Naive thymus-derived CD8-positive, alpha-beta T cell (primary cell): Measurements from ENCODE around the gene HM13. TPM values are rescaled to one million over a fixed set of nuclear protein-coding genes. Genes with fewer than 3 reads are reported as not detected.
"Not testable (repeated sequence)": the region's sequence is repeated elsewhere in the genome, so short reads cannot be mapped to it uniquely, and the experiment has no call there.

Experiments used
- ATAC-seq, 2 donors: fragments of 150-1000 bp; cut with Tn5 transposase in 1 of 2; sonication (Bioruptor Pico), chemical (Tn5 transposase) in 1 of 2; 1 replicate in 1 of 2; 2 replicates in 1 of 2; pipeline ENCODE4 v1.10.0; 2021; ENCODE audit warnings: mild to moderate bottlenecking in 2 of 2, moderate library complexity in 2 of 2
- POLR2A ChIA-PET: fragments of 350-600 bp; sonication (Branson Sonifier 250); formaldehyde crosslinking; loops from one replicate; lab custom pipeline; 2021; ENCODE audit warnings: antibody characterized with exemption; lab: Charles Lee
- DNase-seq, 10 donors: peaks; one replicate each; pipeline versions ENCODE4 v3.0.0 to v3.0.0-alpha.2; 2020 to 2022
- H3K27ac Mint-ChIP-seq, 10 donors: one replicate each; pipeline ENCODE4 v1.8.0; 2020 to 2022; ENCODE audit warnings: mild to moderate bottlenecking in 10 of 10, mixed read lengths in 10 of 10, moderate library complexity in 4 of 10, inconsistent platforms in 1 of 10
- H3K27me3 Mint-ChIP-seq, 5 donors: one replicate each; pipeline ENCODE4 v1.8.0; 2021 to 2022; ENCODE audit warnings: mixed read lengths in 5 of 5
- H3K36me3 Mint-ChIP-seq, 3 donors: one replicate each; pipeline ENCODE4 v1.8.0; 2020 to 2022; ENCODE audit warnings: mixed read lengths in 3 of 3, mild to moderate bottlenecking in 2 of 3, inconsistent platforms in 1 of 3
- H3K4me1 Mint-ChIP-seq, 4 donors: one replicate each; pipeline ENCODE4 v1.8.0; 2021 to 2022; ENCODE audit warnings: mixed read lengths in 4 of 4
- H3K4me3 Mint-ChIP-seq, 10 donors: one replicate each; pipeline ENCODE4 v1.8.0; 2020 to 2022; ENCODE audit warnings: mild to moderate bottlenecking in 10 of 10, mixed read lengths in 10 of 10, moderate library complexity in 6 of 10, inconsistent platforms in 1 of 10
- H3K9me3 Mint-ChIP-seq, 9 donors: one replicate each; pipeline ENCODE4 v1.8.0; 2020 to 2022; ENCODE audit warnings: mixed read lengths in 9 of 9, mild to moderate bottlenecking in 3 of 9, inconsistent platforms in 1 of 9, moderate library complexity in 1 of 9
- polyA plus RNA-seq, 3 donors: library from polyadenylated mRNA; unstranded; fragments of 300-500 nt; fragmentation: Illumina TruSeq; gene quantifications; one replicate each; pipeline ENCODE4 v1.2.3, GENCODE V29; 2021
- total RNA-seq, 8 experiments: library from RNA in 2 of 8; stranded (reverse) in 2 of 8; gene quantifications; one replicate each; pipeline ENCODE4 v1.2.3 and lab custom pipeline; 2021 to 2026

The HM13 gene
- total and polyA plus RNA-seq, 5 experiments from 2014 or later = 96.5 to 115 (median 109) TPM

DNA sequence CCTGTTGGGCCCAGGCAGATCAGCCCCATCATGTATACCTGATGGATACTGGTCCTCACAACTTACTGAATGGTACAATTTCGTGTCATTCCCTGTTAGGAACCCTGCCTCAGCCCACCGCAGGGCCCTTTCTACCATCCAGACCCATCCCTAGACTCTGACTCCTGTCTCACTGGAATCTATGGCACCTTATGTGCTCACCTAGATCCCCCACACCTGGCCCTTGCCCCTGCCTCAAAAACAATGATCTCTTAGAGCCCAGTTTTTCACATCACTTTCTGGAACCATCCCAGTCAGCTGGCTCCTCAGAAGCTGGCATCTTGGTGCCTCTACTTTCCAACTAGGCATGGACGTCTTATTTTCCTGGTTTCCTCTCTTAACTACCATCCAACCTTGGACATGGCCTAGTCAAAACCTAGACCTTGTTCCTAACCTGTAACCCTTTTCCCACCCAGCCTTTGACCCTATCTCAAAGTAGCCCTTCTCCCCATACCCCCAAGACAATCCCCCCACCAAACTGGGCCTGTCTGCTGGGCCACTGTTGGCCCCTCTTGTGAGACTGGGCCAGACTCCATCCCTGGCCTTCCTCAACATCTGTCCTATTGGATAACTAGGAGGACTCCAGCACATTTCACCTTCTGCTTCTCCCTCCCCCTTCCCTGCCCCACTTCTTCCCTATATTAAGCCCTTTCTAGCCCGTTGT, 981 bp downstream of the HM13 start:
- no peaks in the 10 kb centered on the region for H3K27me3 Mint-ChIP-seq
- no peak for DNase-seq
- peaks cover 0 to 15% (median 0%) of the 10 kb centered on the region in 3 donors for H3K36me3 Mint-ChIP-seq
- H3K4me3 Mint-ChIP-seq = no peak overlapping the region
- H3K9me3 Mint-ChIP-seq = no peaks in the 10 kb centered on the region
- POLR2A ChIA-PET = no interaction called here
- ATAC-seq = no peak
- H3K4me1 Mint-ChIP-seq = peaks cover 3 to 18% (median 15%) of the 10 kb centered on the region in 4 donors
- no peak overlapping the region for H3K27ac Mint-ChIP-seq

- no peak for DNase-seq
- POLR2A ChIA-PET = no interaction called here
These were observed 1.5 kb downstream of the HM13 start for GRCh38 chr20:31515775-31516107.

GRCh38 chr20:31516166-31516565, 1.9 kb downstream of the HM13 start:
- Mint-ChIP-seq H3K27me3 (no peaks in the 10 kb centered on the region), H3K9me3 (no peaks in the 10 kb centered on the region), H3K36me3 (peaks cover 0 to 25% (median 0%) of the 10 kb centered on the region in 3 donors), H3K27ac (no peak overlapping the region), H3K4me3 (no peak overlapping the region), H3K4me1 (peaks cover 6 to 27% (median 23%) of the 10 kb centered on the region in 4 donors)
- ATAC-seq (no peak), DNase-seq (no peak)
- POLR2A ChIA-PET = no interaction called here

More at GRCh38 chr20:31515775-31516107, 1.5 kb downstream of the HM13 start:
- Mint-ChIP-seq H3K27ac (no peak overlapping the region), H3K4me3 (no peak overlapping the region), H3K9me3 (no peaks in the 10 kb centered on the region), H3K4me1 (peaks cover 6 to 23% (median 20%) of the 10 kb centered on the region in 4 donors), H3K27me3 (no peaks in the 10 kb centered on the region), H3K36me3 (peaks cover 0 to 20% (median 0%) of the 10 kb centered on the region in 3 donors)
- ATAC-seq = no peak

- DNase-seq = no peak
- ATAC-seq = no peak
- Mint-ChIP-seq H3K27me3 (no peaks in the 10 kb centered on the region), H3K27ac (no peak overlapping the region), H3K4me3 (no peak overlapping the region), H3K36me3 (peaks cover 0 to 27% (median 0%) of the 10 kb centered on the region in 3 donors), H3K9me3 (no peaks in the 10 kb centered on the region), H3K4me1 (peaks cover 6 to 31% (median 24%) of the 10 kb centered on the region in 4 donors)
- POLR2A ChIA-PET = no interaction called here
These were observed 2.4 kb downstream of the HM13 start for GRCh38 chr20:31516651-31517050.

DNA sequence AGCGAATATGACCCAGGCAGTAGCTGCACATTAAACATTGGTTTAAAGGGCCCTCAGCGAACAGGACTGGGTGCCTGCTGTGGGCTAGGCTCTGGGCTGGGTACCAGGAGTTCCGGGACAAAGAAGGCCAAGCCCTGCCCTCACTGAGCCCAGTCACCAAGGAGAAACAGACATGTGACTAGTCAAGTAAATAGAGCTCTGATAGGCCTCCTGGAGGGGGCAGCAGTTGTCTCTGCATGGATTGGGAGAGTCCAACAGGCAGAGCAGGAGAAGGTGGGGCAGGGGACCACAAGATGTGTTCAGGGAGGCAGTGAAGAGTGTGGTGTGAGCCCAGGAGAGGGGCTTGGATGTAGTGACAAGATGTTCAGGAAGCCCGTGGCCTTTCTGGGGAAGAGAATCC, 3.1 kb downstream of the HM13 start:
- ATAC-seq (no peak), DNase-seq (no peak)
- H3K4me1 Mint-ChIP-seq = peaks cover 6 to 36% (median 27%) of the 10 kb centered on the region in 4 donors
- no peaks in the 10 kb centered on the region for H3K9me3 Mint-ChIP-seq
- POLR2A ChIA-PET = no interaction called here
- peaks cover 0 to 32% (median 0%) of the 10 kb centered on the region in 3 donors for H3K36me3 Mint-ChIP-seq
- H3K4me3 Mint-ChIP-seq = no peak overlapping the region
- no peak overlapping the region for H3K27ac Mint-ChIP-seq
- H3K27me3 Mint-ChIP-seq = no peaks in the 10 kb centered on the region

DNA sequence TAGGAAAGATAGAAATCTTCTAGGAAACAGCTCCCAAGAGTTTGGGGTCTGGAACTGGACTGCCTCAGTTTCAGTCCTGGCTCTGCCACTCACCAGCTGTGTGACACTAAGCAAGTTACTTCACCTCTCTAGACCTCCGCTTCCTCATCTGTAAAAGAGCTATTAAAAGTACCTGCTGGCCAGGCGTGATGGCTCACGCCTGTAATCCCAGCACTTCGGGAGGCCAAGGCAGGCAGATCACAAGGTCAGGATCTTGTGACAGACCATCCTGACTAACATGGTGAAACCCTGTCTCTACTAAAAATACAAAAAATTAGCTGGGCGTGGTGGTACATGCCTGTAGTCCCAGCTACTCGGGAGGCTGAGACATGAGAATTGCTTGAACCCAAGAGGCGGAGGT, 7.0 kb downstream of the HM13 start:
- H3K27me3 Mint-ChIP-seq, ATAC-seq, DNase-seq, H3K9me3 Mint-ChIP-seq, H3K4me3 Mint-ChIP-seq, POLR2A ChIA-PET: not testable (repeated sequence)
- Mint-ChIP-seq H3K27ac (peak overlapping the region in 1 of 10 donors; percentile 63), H3K4me1 (peaks cover 10 to 56% (median 39%) of the 10 kb centered on the region in 4 donors), H3K36me3 (peaks cover 0 to 55% (median 0%) of the 10 kb centered on the region in 3 donors)

GRCh38 chr20:31522731-31523130, 8.5 kb downstream of the HM13 start:
- Mint-ChIP-seq H3K4me3 (no peak overlapping the region), H3K36me3 (peaks cover 0 to 69% (median 2%) of the 10 kb centered on the region in 3 donors), H3K27ac (peak overlapping the region in 1 of 10 donors; percentile 19), H3K9me3 (no peaks in the 10 kb centered on the region), H3K27me3 (no peaks in the 10 kb centered on the region), H3K4me1 (peaks cover 10 to 58% (median 39%) of the 10 kb centered on the region in 4 donors)
- ATAC-seq (no peak), DNase-seq (no peak)
- POLR2A ChIA-PET = no interaction called here

GRCh38 chr20:31523361-31524283, 9.4 kb downstream of the HM13 start:
- peak overlapping the region in 2 of 10 donors; percentile 52 to 53 for H3K27ac Mint-ChIP-seq
- H3K4me1 Mint-ChIP-seq = peaks cover 10 to 58% (median 39%) of the 10 kb centered on the region in 4 donors
- peak overlapping the region in 1 of 10 donors; percentile 14 for H3K4me3 Mint-ChIP-seq
- H3K9me3 Mint-ChIP-seq = no peaks in the 10 kb centered on the region
- DNase-seq (peak in 1 of 10 donors; percentile 5), ATAC-seq (no peak)
- no peaks in the 10 kb centered on the region for H3K27me3 Mint-ChIP-seq
- H3K36me3 Mint-ChIP-seq = peaks cover 0 to 78% (median 2%) of the 10 kb centered on the region in 3 donors
- POLR2A ChIA-PET = interaction anchor here (0.6 kb wide), 1 partner anchor 212 kb away, joined by 3 read pairs; no protein-coding TSS in a partner anchor

- Mint-ChIP-seq H3K27me3 (no peaks in the 10 kb centered on the region), H3K4me1 (peaks cover 7 to 33% (median 18%) of the 10 kb centered on the region in 4 donors), H3K27ac (no peak overlapping the region), H3K4me3 (no peak overlapping the region), H3K36me3 (peaks cover 0 to 82% (median 14%) of the 10 kb centered on the region in 3 donors), H3K9me3 (no peaks in the 10 kb centered on the region)
- no peak for ATAC-seq
- POLR2A ChIA-PET = no interaction called here
- no peak for DNase-seq
These were observed 13.0 kb downstream of the HM13 start for GRCh38 chr20:31527266-31527665.

DNA sequence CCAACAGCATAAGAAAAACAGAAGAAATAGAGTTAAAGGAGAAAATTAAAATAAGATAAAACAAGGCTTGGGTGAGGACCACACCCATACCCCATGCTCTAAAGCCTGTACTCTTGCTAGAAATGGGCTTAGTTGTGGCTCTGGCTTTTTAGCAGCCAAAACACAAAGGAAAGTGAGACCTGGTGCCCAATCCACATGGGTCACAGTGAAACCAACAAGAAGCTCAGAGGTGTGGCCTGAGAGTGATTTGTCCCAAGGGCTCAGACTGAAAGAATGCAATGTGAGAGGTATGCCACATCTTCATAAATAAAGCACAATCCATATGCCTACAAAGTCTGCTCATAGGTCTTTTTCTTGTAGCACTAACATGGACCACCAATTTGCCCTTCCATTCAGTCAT, 21.1 kb downstream of the HM13 start:
- Mint-ChIP-seq H3K36me3 (peaks cover 0 to 98% (median 30%) of the 10 kb centered on the region in 3 donors), H3K4me3 (no peak overlapping the region), H3K27ac (peak overlapping the region in 1 of 10 donors; percentile 33), H3K9me3 (no peaks in the 10 kb centered on the region), H3K27me3 (no peaks in the 10 kb centered on the region), H3K4me1 (peaks cover 16 to 33% (median 21%) of the 10 kb centered on the region in 4 donors)
- POLR2A ChIA-PET = no interaction called here
- no peak for DNase-seq
- ATAC-seq = no peak

- Mint-ChIP-seq H3K27me3 (no peaks in the 10 kb centered on the region), H3K9me3 (no peaks in the 10 kb centered on the region), H3K27ac (peak overlapping the region in 5 of 10 donors; percentile 24 to 71 (median 40)), H3K36me3 (peaks cover 0 to 93% (median 26%) of the 10 kb centered on the region in 3 donors), H3K4me1 (peaks cover 16 to 28% (median 19%) of the 10 kb centered on the region in 4 donors), H3K4me3 (no peak overlapping the region)
- DNase-seq (no peak), ATAC-seq (no peak)
- POLR2A ChIA-PET = no interaction called here
These were observed 22.3 kb downstream of the HM13 start for GRCh38 chr20:31536575-31536974.

DNA sequence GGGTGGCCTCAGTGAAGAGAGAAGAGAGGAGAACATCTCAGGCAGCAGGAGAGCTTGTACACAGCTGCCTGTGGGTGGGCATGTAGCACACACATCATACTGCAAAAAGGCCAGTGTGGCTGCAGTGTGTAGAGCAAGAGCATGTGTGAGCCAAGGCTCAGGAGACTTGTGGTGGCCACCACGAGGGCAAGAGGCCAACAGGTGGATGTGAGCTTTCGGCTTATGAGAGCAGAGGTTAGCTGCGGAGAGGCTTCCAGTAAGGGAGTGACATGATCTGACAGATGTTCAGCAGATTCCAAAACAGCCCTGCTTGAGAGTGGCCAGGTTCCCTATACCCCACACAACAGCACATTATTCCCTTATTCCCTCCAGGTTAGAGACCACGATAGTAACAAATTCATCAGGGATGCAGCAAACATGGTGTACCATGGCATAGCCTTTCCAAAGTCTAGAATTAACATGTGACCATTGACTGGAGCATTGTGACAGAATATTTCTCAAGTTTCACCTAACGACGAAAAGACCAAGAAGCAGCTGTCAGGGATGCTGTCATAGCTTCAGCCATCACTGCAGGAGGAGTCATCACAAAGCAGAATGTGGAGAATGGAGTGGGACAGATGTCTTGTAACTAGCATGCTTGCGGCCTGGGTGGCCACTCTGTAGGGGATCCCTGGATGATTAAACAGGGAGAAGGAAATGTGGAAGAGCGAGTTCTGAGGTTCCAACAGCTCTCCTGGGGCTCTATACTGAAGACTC, 23.1 kb downstream of the HM13 start:
- ATAC-seq (no peak), DNase-seq (no peak)
- H3K36me3 Mint-ChIP-seq = peaks cover 0 to 91% (median 26%) of the 10 kb centered on the region in 3 donors
- H3K27me3 Mint-ChIP-seq = no peaks in the 10 kb centered on the region
- H3K4me1 Mint-ChIP-seq = peaks cover 15 to 31% (median 23%) of the 10 kb centered on the region in 4 donors
- POLR2A ChIA-PET = no interaction called here
- H3K9me3 Mint-ChIP-seq = no peaks in the 10 kb centered on the region
- no peak overlapping the region for H3K4me3 Mint-ChIP-seq
- peak overlapping the region in 5 of 10 donors; percentile 24 to 85 (median 42) for H3K27ac Mint-ChIP-seq
